ENCODE results near the gene SEC24D.

Gene SEC24D

GRCh38 chr4:118825799-118826198, 10.1 kb downstream of the SEC24D start:
- DNase-seq (ENCODE audit: low spot score) = no peak
- in situ Hi-C loops (cut with MboI; ENCODE audit: low sequenced_read_pairs, unreplicated experiment) = no loop called here
- TF ChIP-seq CTCF (IDR thresholded peaks at IDR 0.05; ENCODE audit: borderline replicate concordance, control extremely low read depth, extremely low read depth, insufficient read depth, missing control alignments) = no peak

GRCh38 chr4:118824141-118824540, 11.8 kb downstream of the SEC24D start:
- in situ Hi-C loops (cut with MboI; ENCODE audit: low sequenced_read_pairs, unreplicated experiment) = no loop called here
- TF ChIP-seq CTCF (IDR thresholded peaks at IDR 0.05; ENCODE audit: borderline replicate concordance, control extremely low read depth, extremely low read depth, insufficient read depth, missing control alignments) = no peak
- DNase-seq (ENCODE audit: low spot score) = no peak

GRCh38 chr4:118823471-118823870, 12.5 kb downstream of the SEC24D start:
- DNase-seq (ENCODE audit: low spot score) = no peak
- in situ Hi-C loops (cut with MboI; ENCODE audit: low sequenced_read_pairs, unreplicated experiment) = no loop called here

GRCh38 chr4:118821590-118822293, 14.2 kb downstream of the SEC24D start:
- in situ Hi-C loops (cut with MboI; ENCODE audit: low sequenced_read_pairs, unreplicated experiment) = no loop called here

More at GRCh38 chr4:118823471-118823870, 12.5 kb downstream of the SEC24D start:
- TF ChIP-seq CTCF (IDR thresholded peaks at IDR 0.05; ENCODE audit: borderline replicate concordance, control extremely low read depth, extremely low read depth, insufficient read depth, missing control alignments) = no peak

GRCh38 chr4:118817178-118817930, 18.6 kb downstream of the SEC24D start:
- in situ Hi-C loops (cut with MboI; ENCODE audit: low sequenced_read_pairs, unreplicated experiment) = no loop called here
- no peak for TF ChIP-seq CTCF (IDR thresholded peaks at IDR 0.05; ENCODE audit: borderline replicate concordance, control extremely low read depth, extremely low read depth, insufficient read depth, missing control alignments)
- DNase-seq (ENCODE audit: low spot score) = no peak

More at GRCh38 chr4:118821590-118822293, 14.2 kb downstream of the SEC24D start:
- TF ChIP-seq CTCF (IDR thresholded peaks at IDR 0.05; ENCODE audit: borderline replicate concordance, control extremely low read depth, extremely low read depth, insufficient read depth, missing control alignments) = no peak
- DNase-seq (ENCODE audit: low spot score) = no peak

- no peak for DNase-seq (ENCODE audit: low spot score)
- no peak for TF ChIP-seq CTCF (IDR thresholded peaks at IDR 0.05; ENCODE audit: borderline replicate concordance, control extremely low read depth, extremely low read depth, insufficient read depth, missing control alignments)
- in situ Hi-C loops (cut with MboI; ENCODE audit: low sequenced_read_pairs, unreplicated experiment) = no loop called here
Observed at GRCh38 chr4:118816538-118817177, 19.3 kb downstream of the SEC24D start.

Data from GM13976 (cell line).